SK-N-SH (cell line): ENCODE measurements around the gene KRT33A.

ENCODE experiments used
- CTCF ChIP-seq: fragments of 200-600 bp; sonication (generic); IDR thresholded peaks from 2 replicates; pipeline ENCODE4 v1.6.1; 2017; ENCODE audit warnings: antibody characterized with exemption, mild to moderate bottlenecking, moderate library complexity
- FOXM1 ChIP-seq: IDR thresholded peaks from 2 replicates; pipeline ENCODE4 v1.4.0; 2012; ENCODE audit warnings: low read depth, mild to moderate bottlenecking
- NFIC ChIP-seq: IDR thresholded peaks from 2 replicates; pipeline ENCODE4 v1.4.0; 2012; ENCODE audit warnings: borderline replicate concordance
- POLR2AphosphoS5 ChIP-seq: IDR thresholded peaks from 2 replicates; pipeline ENCODE4 v1.6.1; 2012; ENCODE audit warnings: low read depth, low read length
- YY1 ChIP-seq: IDR thresholded peaks from 2 replicates; pipeline ENCODE4 v1.4.0; 2012; ENCODE audit warnings: low read depth, mild to moderate bottlenecking

GRCh38 chr17:41327411-41328120 is 23.1 kb downstream of the KRT33A start:
- no peak for TF ChIP-seq FOXM1
- no peak for TF ChIP-seq CTCF
- no peak for TF ChIP-seq YY1
- no peak for TF ChIP-seq POLR2AphosphoS5
- TF ChIP-seq NFIC, result no peak
